HPDE6-E6E7 (cell line): Measurements from ENCODE around the gene PRDM16.

ENCODE experiments used
- DNase-seq: peaks from one replicate; pipeline ENCODE4 v3.0.0; 2011; ENCODE audit warnings: missing footprints; ENCODE audit errors: extremely low spot score

Gene PRDM16

DNA sequence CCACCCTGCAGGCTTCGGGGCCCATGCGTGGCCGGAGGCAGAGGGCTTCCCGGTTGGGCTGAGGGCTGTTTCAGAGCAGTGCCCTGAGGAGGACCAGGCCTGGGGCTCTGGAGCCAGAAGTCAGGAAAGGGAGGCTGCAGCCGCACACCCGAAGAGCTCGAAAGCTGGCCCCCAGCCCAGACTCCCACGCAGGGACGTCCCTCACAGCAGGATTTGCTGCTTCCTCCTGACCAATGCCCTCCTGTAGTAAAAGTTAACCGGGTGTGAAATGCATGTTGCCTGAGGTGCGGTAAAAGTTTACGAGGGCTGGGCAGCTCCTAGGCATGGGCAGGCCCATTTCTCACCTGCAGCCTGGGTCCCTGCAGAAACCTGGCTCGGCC lies 283.9 kb downstream of the PRDM16 start:
- no peak for DNase-seq

DNA sequence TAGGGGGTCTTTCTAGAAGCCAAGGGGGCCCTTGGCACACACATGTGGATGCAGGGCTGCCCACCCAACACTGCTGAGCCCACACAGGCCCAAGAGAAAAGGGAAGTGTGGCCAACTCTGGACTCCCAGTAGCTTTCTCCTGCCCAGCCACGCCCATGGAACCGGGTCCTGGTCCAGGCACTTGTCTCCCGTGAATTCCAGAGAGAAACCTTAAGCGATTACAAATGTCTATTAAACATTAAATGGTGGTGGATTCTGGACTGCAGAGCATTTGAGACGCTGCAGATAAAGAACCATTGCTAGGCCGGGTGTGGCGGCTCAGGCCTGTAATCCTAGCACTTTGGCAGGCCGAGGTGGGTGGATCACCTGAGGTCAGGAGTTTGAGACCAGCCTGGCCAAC lies 284.9 kb downstream of the PRDM16 start:
- no peak for DNase-seq

GRCh38 chr1:3355089-3355488 lies 286.1 kb downstream of the PRDM16 start:
- DNase-seq, result no peak

GRCh38 chr1:3355894-3356826 lies 287.2 kb downstream of the PRDM16 start:
- no peak for DNase-seq

DNA sequence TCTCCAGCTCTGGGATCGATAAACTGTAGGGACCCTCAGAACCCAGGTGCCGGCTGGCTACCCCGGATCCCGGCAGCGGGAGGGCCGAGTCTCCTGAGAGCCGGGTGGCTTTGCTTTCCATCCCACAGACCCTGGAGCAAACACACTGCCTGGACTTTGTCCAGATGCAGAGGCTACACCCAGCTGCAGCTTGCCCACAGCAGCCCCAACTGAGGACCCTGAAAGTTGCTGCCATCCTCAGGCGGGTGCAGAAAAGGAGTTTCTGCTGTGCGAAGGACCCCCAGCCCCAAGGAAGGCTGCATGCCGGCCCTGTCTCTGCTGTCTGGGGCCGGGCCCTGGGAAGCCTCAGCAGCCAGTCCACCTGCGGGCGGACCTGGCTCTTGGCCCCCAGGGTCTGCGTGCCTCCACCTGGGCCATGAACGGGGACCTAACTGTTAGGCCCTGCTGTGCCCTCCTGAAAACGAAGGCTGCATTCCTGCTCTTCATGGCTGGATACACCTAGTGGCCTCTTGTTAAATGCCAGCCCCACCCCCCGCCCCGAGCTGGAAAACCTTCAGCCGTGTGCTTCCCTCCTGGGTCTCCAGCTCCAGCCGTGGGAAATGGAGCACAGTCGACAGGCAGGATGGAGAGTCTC lies 287.9 kb downstream of the PRDM16 start:
- DNase-seq, result no peak

- no peak for DNase-seq
Observed at GRCh38 chr1:3357526-3358297, 288.7 kb downstream of the PRDM16 start.

- DNase-seq, result no peak
Observed at GRCh38 chr1:3359351-3359750, 290.3 kb downstream of the PRDM16 start.

DNA sequence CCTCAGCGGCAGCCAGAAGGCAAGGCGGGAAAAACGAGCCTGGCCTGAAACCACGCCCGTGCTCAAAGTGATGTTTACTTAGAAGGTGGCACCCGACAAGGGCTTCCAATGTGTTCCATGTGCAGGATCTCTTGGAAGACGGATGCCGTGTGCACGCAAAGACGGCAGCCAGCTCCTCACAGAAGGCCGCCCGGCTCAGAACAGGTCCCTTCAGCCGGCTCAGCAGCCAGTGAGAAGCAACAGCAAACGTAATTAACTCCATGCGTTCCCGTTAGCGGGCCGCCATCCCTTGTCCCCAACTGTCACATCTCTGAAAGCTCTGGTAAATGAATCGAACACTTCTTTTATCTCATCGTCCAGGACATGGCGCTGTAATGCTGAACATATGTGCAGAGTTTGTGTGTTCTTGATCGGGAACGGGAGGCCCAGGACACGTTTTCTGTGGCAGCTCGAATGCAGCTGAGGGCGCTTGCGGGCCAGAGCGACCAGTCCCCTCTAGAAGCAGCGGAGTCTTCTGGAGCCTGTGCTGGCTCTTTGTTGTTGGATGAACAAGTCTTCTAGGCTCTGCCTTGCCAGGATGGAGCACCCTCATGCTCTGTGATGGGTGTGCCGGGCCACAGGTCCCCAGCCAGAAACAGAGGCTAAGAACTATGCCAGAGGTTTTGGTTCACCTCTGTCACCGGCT lies 290.9 kb downstream of the PRDM16 start:
- no peak for DNase-seq

DNA sequence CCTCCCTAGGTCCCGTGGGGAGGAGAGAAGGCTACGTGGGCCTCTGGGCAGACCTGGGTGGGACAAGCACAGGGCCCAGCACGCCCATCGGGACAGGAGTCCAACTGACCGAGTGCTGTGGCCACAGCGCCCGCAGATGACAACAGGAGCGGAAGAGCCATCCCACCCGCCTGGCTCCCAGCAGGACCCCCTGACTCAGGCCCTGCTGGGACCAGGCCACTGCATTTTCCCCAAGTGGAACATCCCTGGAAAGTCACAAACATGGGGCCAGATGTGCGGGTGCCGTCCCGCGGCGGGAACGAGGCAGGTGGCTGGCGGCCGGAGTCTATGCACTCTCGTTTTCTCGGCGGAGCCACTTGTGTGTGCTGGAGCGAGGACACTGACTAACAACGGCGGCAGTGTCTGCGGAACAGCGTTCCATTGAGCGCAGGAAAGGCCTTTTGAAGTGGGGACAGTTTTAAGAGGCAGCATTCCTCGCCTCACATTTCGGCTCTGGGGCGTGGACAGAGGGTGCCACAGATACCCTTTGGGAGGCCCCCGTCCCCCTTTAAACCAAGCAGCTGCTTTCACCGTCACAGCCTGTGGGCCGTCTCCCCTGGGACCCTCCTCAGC lies 291.7 kb downstream of the PRDM16 start:
- DNase-seq, result no peak

DNA sequence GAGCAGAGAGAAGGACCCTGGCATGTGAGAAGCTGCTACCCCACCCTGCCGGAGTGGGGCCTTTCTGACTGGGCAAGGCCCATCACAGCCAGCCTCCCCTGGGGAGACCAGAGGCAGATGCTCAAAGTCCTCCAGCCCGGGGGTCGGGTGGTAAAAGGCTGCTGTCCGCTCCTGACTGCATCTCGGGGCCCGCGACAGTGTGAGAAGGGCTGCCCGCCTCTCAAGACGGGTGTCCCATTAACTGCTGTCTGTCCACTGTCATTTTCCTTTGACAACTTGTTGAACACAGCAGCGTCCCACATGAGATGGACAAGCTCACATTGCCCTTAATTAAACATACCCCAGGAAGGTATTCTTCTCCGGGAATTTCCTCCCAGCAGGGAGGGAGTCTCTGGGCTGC lies 294.0 kb downstream of the PRDM16 start:
- no peak for DNase-seq

DNA sequence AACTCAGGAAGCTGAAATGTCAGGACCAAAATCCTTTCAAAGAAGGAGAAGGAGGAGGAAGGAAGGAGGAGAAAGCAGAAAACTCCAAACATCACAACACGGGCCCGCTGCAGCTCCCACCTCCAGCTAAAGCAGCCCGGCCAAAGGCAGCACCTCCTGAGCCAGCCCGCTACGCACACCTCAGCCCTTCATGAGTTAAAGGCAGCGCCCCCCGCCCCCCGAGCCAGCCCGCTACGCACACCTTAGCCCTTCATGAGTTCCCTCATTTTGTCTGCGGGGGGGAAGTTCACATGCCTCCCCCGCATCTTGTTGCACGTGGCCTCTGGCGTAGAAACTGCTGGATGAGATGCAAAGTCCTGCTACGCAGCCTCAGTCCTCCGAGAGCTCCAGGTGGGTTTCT lies 294.8 kb downstream of the PRDM16 start:
- DNase-seq, result no peak

DNA sequence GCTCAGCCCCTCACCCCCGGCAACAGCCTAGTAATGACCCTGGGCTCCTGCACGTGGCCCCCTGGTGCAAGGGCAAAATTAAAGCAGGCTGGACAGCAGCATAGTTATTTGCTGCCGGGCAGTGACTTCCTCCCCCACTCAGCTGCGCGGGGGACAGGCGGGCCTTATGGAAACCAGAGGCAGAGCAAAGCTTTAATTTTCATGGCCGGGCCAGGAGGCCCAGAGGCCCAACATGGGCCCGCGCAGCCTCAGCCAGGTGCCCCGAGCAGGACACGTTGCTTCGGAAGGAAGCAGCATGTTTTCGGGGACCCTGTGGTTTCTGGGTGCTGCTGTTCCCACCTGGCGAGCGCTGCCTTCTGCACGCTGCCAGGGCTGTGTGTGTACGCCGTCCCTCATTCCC lies 295.5 kb downstream of the PRDM16 start:
- no peak for DNase-seq

GRCh38 chr1:3364983-3365382 lies 296.0 kb downstream of the PRDM16 start:
- no peak for DNase-seq

GRCh38 chr1:3365523-3366125 lies 296.6 kb downstream of the PRDM16 start:
- DNase-seq, result no peak

GRCh38 chr1:3366126-3367051 lies 297.4 kb downstream of the PRDM16 start:
- no peak for DNase-seq

DNA sequence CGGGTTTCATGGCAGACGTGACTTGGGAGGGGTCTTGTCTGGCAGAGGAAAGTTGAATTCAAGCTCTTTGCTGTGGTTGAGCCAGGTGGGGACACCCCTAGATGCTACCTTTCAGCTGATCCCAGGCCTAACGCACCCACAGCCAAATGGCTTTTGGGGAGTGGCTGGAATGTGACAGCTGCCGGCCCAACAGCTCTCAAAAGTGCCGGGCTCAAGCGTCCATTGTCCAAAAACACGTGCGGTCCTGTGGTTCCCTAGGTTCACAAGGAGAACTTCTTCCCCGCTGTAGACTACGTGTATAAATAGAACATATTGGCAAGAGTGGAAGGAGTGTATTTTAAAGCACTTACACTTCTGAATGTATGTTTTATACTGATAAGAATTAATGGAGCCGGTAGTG lies 298.4 kb downstream of the PRDM16 start:
- no peak for DNase-seq

GRCh38 chr1:3368059-3368458 lies 299.1 kb downstream of the PRDM16 start:
- no peak for DNase-seq

DNA sequence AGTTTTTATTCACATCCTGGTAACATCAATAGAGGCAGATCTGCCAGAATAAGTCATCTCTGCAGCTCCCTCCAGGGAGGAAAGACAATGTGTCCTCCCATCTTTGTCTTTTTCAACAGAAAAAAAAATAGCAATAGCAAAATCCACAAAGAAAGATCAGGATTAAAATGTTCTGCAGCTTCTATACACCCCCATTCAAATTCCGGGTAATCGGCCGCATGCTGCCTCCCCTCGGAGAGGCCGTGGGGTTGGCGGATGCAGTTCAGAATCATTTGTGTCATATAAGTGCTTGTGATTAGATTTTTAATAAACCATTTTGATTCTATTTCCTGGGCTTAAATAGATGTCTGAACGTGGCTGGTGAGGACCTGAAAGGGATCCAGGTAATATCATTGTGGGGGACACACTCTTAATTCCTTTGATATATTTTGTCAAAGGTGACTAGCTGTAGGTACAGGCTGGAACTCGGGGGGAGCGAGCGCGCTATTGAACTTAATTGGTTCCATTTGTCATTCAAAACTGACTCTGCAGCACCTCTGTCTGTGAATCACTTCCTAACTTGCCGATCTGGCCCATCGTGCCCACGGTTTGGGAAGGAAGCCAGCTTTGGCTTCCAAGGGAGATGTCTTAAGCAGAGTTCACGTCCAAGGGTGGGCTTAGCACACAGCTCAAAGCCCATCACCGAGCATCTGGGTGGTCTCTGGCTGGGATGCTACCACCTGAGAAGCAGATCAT lies 299.9 kb downstream of the PRDM16 start:
- no peak for DNase-seq

- DNase-seq, result no peak
Observed at GRCh38 chr1:3369446-3370076, 300.6 kb downstream of the PRDM16 start.
